Skin of body (tissue), 2 donors: ENCODE measurements around the gene GNAT1. TPM values are rescaled to one million over a fixed set of nuclear protein-coding genes. Genes with fewer than 3 reads are reported as not detected.
"Not testable (repeated sequence)": the region's sequence is repeated elsewhere in the genome, so short reads cannot be mapped to it uniquely, and the experiment has no call there.

Experiments used
- DNase-seq: peaks from one replicate; lab custom pipeline; 2025; lab: John Stamatoyannopoulos, UW
- total RNA-seq: library from RNA; depleted of rRNA; stranded (reverse); fragments of >200 nt; gene quantifications from one replicate; pipeline ENCODE4 v1.2.3, GENCODE V29; 2014

Gene GNAT1
- total RNA-seq, 1 donor from 2014 or later: 0.20 TPM

GRCh38 chr3:50202353-50203112 lies 11.1 kb downstream of the GNAT1 start:
- no peak for DNase-seq

DNA sequence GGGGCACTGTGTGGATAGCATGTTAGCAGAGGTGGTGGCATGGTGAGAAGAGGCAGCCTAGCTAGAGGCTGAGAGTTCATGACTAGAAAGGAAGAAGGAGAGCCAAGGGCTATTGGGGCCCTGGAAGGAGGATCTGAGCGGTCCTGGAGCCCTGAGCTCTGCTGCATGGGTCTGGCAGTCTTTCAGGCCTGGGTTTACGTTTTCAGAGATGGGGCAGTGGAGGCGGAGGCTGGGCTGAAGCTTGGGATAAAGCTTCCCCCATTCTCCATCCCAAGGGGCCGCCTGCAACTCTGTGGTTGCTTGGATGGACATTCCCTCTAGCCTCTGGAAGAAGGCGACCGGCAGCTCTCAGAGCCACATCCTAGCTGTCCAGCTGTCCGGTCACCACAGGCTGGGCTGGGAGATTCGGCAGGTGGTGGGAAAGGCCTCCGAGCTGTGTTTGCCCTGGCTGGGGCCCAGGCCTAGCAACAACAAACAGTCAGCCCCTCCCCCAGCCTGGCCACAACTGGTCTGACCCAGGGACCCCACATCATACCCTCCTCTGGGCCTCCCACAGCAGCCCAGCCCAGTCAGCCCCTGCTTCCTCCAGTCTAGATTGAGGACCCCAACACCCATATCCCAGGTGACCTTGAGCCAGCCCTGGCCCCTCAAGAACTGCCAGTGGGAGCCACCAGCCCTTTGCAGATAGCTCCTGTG lies 11.9 kb downstream of the GNAT1 start:
- DNase-seq: no peak

DNA sequence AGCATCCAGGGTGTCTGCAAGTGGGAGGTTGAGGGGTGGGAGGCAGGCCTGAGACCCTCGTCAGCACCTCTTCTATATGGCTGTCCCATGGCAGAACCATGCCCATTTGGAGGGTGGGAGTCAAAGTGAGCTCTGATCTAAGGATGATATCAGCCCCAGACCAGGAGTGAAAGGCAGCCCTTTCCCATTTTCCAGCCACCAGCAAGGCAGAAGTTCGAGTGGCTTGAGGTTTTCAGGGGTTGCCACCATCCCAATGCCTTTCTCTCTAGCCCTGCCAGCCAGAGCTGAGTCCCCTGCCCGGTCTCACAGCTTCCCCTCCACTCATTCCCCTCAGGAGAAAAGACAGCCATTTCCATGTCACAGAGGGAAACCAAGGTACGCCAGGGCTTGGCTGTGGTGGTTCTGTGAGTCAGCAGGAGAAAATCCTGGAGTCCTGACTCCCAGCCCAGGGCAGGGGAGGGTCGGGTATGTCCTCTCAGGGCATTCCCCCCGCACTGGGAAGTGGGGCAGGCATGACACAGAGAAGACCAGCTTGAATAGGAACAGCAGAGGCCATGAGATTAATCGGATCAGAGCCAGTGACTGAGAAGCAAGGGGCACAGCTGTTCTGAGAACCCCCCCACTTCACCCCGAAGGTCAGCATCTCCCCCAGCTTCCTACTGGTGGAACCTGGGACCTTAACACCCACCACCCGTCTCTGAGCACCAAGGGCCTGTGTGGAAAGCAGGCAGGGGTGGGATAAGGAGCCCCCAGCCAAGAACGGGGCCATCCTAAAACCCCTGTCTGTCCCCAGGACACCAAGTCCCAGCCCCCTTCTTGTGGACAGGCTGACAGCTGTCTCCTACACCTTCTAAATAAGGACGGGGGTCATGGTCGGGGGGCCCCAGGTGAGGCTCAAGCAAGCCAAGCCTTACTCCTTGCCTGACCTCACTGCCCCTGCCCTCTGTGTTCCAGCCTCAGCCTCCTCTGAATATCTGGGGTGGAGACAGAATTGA lies 12.7 kb downstream of the GNAT1 start:
- DNase-seq: no peak

GRCh38 chr3:50204804-50205412 lies 13.5 kb downstream of the GNAT1 start, which contains the start of gene SLC38A3:
Gene SLC38A3 (plus strand): TSS chr3:50205271. CDS start chr3:50214200, 8,929 bp downstream.
- no peak for DNase-seq

DNA sequence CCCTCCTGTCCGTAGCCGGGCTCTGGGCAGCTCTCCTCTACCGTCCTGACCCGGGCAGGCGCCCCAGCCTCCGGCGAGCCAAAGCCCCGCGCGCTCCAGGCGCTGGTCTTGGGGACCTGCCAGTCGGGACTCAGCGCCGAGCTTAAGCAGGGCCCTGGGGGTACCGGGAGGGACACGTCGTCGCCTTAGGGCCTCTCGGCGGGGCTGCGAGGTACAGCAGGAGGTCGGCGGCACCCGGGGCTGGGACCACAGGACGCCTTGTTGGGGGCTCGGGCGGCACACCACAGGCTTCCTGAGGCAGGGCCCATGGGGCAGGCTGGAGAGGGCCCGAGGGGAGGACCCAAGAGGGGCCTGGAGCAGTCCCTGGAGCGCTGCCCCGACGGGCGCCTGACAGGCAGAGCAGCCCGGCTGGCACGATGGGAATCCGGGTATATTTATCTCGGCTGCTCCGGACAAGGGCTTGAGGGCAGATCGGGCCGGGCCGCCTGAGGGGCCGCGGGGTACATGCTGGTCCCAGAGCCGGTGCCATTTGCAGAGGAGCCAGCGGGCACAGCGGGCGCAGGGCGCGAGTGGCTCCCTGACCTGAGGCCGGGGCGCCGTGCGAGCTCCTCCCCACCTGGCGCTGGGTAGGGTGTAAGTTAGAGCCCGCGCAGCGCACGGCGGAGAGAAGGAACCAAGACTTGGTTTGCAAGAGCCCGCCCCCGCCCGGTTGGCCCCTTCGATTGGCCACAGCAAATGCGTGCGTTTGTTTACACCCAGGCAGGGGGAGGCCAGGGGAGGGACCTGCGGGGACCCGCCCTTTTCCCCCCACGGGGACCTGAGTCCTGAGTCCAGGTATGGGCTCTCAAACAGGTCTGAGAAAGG lies 14.2 kb downstream of the GNAT1 start:
- DNase-seq: no peak

DNA sequence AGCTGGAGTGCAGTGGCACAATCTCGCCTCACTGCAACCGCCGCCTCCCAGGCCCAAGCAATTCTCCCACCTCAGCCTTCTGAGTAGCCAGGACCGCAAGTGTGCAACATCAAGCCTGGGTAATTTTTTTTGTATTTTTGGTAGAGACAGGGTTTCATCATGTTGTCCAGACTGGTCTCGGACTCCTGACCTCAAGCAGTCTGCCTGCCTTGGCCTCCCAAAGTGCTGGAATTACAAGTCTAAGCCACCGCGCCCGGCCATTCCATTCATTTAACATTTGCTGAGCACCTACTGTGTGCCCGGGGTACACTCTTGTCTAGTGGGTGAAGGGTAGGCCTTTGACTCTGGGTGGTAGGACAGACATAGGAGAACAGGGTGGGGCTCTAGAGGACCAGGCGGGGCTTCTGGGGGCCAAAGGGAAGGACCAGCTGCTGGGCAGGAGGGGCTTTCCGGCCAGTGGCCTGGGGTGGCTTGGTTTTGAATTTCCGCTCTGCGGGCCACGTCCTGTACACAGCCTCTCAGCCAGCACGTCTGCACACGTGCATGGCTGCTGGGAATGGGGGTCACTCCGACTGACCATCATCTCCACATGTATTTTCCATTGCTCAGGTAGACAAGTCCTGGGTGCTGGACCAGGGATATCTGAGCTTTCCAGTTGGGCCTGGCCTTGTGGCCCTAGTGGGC lies 16.1 kb downstream of the GNAT1 start:
- no peak for DNase-seq

DNA sequence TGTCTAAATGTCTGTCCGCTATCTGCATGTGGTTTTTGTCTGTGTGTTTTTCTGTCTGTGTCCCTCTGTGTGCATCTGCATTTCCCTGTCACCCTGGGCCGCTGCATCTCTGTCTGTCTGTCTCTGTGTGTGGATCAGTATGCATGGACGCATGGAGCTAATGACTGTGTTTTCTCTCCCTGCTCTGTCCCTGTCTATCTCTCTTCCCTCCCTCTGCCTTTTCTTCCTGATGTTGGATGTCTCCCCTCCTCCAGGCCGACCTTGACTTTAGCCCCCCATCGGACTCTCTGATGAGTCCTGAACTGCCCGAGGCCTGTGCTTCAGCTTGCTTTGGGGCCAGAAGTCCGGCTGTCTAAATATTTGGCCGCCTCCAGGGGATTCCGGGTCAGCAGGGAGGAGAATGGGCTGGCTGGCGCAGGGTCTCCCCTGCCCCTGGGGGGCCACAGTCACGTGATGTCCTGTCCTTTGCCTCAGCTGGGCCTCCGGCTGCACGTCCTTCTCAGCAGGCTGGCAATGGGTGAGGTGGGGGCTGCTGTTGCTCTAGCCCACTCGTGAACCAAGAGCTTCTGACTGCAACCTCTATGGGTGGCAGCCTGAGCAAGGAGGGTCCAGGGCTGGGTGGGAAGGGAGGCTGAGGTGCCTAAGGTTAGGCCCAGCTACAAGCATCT lies 17.4 kb downstream of the GNAT1 start:
- no peak for DNase-seq

DNA sequence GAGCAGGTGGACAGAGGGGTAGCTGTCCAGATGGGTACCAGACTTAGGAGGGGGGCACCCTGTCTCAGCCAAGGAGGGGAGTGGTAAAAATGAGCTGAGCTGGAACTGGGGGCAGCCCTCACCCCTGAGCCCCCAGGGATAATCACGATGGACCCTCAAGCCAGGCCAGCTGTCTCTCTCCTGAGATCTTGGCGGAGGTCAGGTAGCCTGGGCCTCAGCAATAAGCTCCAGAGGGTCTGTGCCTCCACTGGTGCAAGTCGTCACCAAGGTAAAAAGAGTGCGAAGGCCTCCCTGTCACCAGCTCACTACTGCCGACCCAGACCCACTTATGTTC lies 18.7 kb downstream of the GNAT1 start:
- no peak for DNase-seq

DNA sequence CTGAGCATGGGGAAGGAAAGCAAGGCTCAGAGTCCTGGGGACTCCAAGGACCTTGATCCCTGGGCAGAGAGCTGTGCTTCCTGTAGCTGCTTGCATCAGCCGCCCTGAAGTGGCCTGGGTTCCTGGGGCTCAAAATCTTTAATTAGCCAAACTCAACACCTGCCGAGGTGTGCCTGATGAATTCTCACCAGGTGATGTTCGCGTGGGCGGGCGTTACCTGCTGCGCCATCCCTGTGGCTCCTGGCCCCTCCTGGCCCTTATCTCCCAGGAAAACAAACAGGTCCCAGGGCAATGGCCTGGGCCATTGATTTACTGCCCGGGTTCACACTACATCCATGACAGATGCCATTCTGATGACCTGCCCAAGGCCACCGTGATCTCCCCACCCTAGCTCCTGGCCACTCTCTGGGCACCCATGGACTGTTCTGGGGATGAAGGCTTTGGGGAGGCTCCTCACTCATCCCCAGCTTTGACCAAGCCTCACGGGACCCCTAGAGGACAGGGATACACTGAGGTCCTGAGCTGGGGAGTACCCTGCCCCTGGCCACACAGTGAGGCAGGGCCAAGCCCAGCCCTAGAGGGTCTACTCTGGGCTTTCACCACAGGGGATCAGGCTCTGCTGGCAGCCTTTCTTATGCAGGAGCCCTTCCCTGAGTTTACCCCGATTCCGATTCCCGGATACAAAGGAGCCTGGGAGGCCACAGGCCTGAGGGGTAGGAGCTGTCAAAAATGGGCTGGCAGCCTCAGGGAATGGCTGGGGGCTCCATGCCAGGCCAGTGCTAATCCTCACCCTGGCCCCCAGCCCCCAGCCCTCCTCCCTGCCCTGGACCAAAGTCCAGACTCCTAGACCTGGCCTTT lies 19.3 kb downstream of the GNAT1 start:
- no peak for DNase-seq

DNA sequence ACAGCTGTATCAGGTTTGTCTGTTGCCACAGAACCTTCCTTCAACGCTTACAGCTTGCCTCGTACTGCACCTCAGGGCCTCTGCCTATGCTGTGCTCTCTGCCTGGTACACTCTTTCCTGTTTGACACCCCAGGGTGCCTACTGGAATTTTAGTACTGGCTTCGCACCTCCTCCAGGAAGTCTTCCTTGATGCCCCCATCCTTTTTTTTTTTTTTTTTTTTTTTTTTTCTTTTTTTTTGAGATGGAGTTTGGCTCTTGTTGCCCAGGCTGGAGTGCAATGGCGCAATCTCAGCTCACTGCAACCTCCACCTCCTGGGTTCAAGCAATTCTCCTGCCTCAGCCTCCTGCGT lies 19.9 kb downstream of the GNAT1 start:
- not testable (repeated sequence) for DNase-seq

DNA sequence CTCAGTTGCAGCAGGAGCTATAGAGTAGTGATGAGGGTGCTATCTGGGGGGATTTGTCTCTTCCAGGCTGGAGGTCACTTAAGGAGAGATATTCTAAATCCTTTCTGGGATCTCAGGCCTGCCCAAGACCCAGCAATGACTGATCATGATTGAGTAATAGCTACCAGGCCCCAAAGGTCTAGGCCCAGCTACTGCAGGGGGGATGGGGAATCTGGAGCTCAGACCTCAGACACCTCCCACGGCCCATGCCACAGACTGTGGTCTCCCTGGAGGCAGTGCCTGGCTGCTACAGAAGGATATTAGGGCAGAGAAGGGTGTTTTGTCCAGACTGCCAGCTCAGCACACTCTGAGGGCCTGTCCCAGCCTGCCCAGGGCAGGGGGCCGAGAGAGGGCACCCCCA lies 20.5 kb downstream of the GNAT1 start:
- DNase-seq: no peak

GRCh38 chr3:50212502-50212901 lies 21.1 kb downstream of the GNAT1 start:
- DNase-seq: no peak

DNA sequence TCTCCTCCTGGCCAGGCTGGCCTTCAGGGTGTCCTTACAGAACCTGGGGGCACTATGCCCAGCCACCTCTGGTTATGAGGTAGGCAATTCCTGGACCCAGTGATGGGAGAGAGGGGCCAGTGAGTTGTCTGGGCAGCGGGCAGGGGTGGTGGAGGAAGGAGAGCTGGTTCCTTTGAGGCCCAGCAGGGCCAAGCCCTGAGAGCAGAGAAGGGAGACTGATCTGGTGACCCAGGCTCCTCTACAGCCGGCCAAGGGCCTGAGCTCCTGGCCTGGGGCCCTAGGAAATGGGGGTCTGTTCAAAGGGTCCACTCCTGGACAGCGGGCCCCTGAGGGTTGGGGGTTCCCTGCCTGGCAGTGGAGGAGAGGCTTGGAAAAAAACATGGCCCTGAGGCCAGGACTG lies 21.6 kb downstream of the GNAT1 start:
- no peak for DNase-seq

DNA sequence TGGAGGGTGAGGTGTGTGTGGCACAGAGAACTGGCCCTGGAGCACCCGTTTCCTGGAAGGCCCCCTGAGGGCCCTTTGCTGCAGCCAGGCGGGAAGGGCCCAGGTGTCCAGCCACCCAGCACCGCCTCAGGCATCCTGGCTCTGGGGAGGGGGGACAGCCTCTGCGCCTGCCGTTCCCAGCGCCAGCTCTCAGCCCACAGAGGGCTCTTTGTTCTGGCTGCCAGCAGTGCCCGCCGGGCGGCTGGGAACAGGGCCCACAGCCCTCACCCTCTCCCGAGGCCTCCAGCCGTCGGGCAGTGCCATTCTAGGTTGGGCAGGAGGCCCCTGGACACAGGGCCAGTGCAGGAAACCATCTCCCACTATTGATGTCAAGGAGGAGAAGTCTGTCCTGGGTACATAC lies 22.0 kb downstream of the GNAT1 start:
- no peak for DNase-seq

DNA sequence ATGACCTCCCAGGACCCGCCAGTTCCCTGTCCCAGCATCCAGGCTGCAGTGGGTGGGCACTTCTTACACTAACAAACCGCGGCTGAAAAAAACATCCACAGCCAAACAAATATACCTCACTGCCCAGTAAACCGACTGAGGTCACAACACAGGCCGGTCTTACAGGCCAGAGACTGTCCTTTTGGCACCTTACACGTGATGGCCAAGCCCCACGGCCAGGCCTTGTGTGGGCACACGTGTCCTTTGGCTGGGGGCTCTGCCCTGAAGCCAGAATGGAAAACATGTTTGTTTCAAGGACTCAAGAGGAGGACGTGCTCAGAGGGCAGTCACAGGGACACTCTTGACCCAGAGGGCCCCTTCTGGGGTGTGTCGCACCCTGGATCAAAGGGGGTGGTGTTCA lies 23.4 kb downstream of the GNAT1 start:
- no peak for DNase-seq

GRCh38 chr3:50215529-50215928 lies 24.1 kb downstream of the GNAT1 start:
- DNase-seq: no peak

GRCh38 chr3:50217681-50218080 lies 26.3 kb downstream of the GNAT1 start:
- no peak for DNase-seq

DNA sequence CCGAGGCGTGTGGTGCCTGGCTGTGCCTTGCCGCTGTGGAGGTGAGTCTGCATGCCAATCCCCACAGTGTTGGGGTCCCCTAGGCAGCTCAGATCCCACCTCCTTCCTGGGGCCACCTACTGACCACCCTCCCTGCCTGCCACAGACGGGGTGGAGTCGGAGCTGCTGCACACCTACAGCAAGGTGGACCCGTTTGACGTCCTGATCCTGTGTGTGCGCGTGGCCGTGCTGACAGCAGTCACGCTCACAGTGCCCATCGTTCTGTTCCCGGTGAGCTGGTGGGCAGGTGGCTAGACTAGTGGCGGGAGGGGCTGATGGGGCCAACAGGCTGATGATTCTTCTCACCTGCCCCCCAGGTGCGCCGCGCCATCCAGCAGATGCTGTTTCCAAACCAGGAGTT lies 27.0 kb downstream of the GNAT1 start:
- DNase-seq: no peak
